GM21447 (cell line): Measurements from ENCODE around the gene ST7.
"Not testable (repeated sequence)": the region's sequence is repeated elsewhere in the genome, so short reads cannot be mapped to it uniquely, and the experiment has no call there.

ENCODE experiments used
- ATAC-seq: cut with Tn5 transposase; IDR thresholded peaks from one replicate; pipeline ENCODE4 v1.9.1; 2021; ENCODE audit not compliant: unreplicated experiment

The ST7 gene

GRCh38 chr7:117023325-117023854 lies 70.1 kb downstream of the ST7 start:
- no peak for ATAC-seq

GRCh38 chr7:117024811-117025210 lies 71.5 kb downstream of the ST7 start:
- no peak for ATAC-seq

- no peak for ATAC-seq
These were observed 72.6 kb downstream of the ST7 start for GRCh38 chr7:117025891-117026290.

- not testable (repeated sequence) for ATAC-seq
These were observed 77.0 kb downstream of the ST7 start for GRCh38 chr7:117030346-117030745.

- not testable (repeated sequence) for ATAC-seq
These were observed 77.5 kb downstream of the ST7 start for GRCh38 chr7:117030793-117031192.

- ATAC-seq = no peak
These were observed 79.5 kb downstream of the ST7 start for GRCh38 chr7:117032810-117033209.

GRCh38 chr7:117034851-117035464 lies 81.7 kb downstream of the ST7 start:
- no peak for ATAC-seq

GRCh38 chr7:117035465-117035862 lies 82.2 kb downstream of the ST7 start:
- no peak for ATAC-seq

GRCh38 chr7:117036053-117036669 lies 82.9 kb downstream of the ST7 start:
- ATAC-seq = no peak

GRCh38 chr7:117036836-117037235 lies 83.5 kb downstream of the ST7 start:
- ATAC-seq = no peak

GRCh38 chr7:117038408-117038807 lies 85.1 kb downstream of the ST7 start:
- ATAC-seq = no peak

- peak; percentile 88 for ATAC-seq
These were observed 87.7 kb downstream of the ST7 start for GRCh38 chr7:117041007-117041406.

GRCh38 chr7:117041822-117042221 lies 88.5 kb downstream of the ST7 start:
- ATAC-seq = no peak

- ATAC-seq = no peak
These were observed 90.0 kb downstream of the ST7 start for GRCh38 chr7:117043108-117043825.

GRCh38 chr7:117044664-117045063 lies 91.4 kb downstream of the ST7 start:
- no peak for ATAC-seq

GRCh38 chr7:117045927-117046710 lies 92.8 kb downstream of the ST7 start:
- no peak for ATAC-seq

- no peak for ATAC-seq
These were observed 94.2 kb downstream of the ST7 start for GRCh38 chr7:117047496-117047895.

- no peak for ATAC-seq
These were observed 95.0 kb downstream of the ST7 start for GRCh38 chr7:117048114-117048866.

GRCh38 chr7:117048882-117049281 lies 95.6 kb downstream of the ST7 start:
- no peak for ATAC-seq

- ATAC-seq = no peak
These were observed 98.5 kb downstream of the ST7 start for GRCh38 chr7:117051808-117052207.

- ATAC-seq = no peak
These were observed 100.1 kb downstream of the ST7 start for GRCh38 chr7:117053432-117053831.
